PFSK-1 (cell line): Measurements from ENCODE around the gene KIAA0753.

Source experiments
- FOXP2 ChIP-seq: optimal IDR thresholded peaks from 2 replicates; pipeline ENCODE3; 2011; ENCODE audit warnings: borderline replicate concordance, control low read depth, inconsistent platforms; ENCODE audit not compliant: insufficient read depth; ENCODE audit errors: extremely low read length, extremely low read depth
- TF ChIP-seq, protein P1 (sequence below), 2 experiments: IDR thresholded peaks; 2 replicates each; pipeline versions ENCODE4 v1.6.1 to v1.8.0; 2011 to 2012; ENCODE audit warnings: low read depth in 2 of 2, low read length in 2 of 2, control low read depth in 1 of 2, inconsistent platforms in 1 of 2, mild to moderate bottlenecking in 1 of 2, moderate library complexity in 1 of 2; ENCODE audit not compliant: insufficient read depth in 1 of 2

- no peak for TF ChIP-seq FOXP2
- TF ChIP-seq, protein P1, sequence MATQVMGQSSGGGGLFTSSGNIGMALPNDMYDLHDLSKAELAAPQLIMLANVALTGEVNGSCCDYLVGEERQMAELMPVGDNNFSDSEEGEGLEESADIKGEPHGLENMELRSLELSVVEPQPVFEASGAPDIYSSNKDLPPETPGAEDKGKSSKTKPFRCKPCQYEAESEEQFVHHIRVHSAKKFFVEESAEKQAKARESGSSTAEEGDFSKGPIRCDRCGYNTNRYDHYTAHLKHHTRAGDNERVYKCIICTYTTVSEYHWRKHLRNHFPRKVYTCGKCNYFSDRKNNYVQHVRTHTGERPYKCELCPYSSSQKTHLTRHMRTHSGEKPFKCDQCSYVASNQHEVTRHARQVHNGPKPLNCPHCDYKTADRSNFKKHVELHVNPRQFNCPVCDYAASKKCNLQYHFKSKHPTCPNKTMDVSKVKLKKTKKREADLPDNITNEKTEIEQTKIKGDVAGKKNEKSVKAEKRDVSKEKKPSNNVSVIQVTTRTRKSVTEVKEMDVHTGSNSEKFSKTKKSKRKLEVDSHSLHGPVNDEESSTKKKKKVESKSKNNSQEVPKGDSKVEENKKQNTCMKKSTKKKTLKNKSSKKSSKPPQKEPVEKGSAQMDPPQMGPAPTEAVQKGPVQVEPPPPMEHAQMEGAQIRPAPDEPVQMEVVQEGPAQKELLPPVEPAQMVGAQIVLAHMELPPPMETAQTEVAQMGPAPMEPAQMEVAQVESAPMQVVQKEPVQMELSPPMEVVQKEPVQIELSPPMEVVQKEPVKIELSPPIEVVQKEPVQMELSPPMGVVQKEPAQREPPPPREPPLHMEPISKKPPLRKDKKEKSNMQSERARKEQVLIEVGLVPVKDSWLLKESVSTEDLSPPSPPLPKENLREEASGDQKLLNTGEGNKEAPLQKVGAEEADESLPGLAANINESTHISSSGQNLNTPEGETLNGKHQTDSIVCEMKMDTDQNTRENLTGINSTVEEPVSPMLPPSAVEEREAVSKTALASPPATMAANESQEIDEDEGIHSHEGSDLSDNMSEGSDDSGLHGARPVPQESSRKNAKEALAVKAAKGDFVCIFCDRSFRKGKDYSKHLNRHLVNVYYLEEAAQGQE (IDR thresholded peaks at IDR 0.05; ENCODE audit: insufficient read depth in 1 of 2, low read depth in 2 of 2, low read length in 2 of 2), result no peak
Measured at GRCh38 chr17:6668727-6669425, 28.4 kb upstream of the KIAA0753 start.
